PC-3 (cell line): Measurements from ENCODE around the gene PAFAH1B2. TPM values are rescaled to one million over a fixed set of nuclear protein-coding genes. Genes with fewer than 3 reads are reported as not detected.

ENCODE experiments used
- ATAC-seq: fragments of 200-7000 bp; cut with Tn5 transposase; 2 replicates; pipeline ENCODE4 v1.9.1; 2020; ENCODE audit warnings: mild to moderate bottlenecking, moderate library complexity
- BruUV-seq: library from RNA; stranded (reverse); fragments of 400-500 nt; replicated peaks from 2 replicates; lab custom pipeline; 2021; lab: Mats Ljungman, UMichigan
- CTCF ChIA-PET: fragments of 300-600 bp; sonication (Branson Sonifier 250); formaldehyde crosslinking; loops from one replicate; lab custom pipeline; 2022; ENCODE audit warnings: antibody characterized with exemption; lab: Charles Lee
- POLR2A ChIA-PET: fragments of 300-600 bp; sonication (Branson Sonifier 250); formaldehyde crosslinking; loops from one replicate; lab custom pipeline; 2022; ENCODE audit warnings: antibody characterized with exemption; ENCODE audit not compliant: unreplicated experiment; lab: Charles Lee
- DNase-seq: peaks from one replicate; pipeline ENCODE4 v3.0.0-alpha.2; 2015
- H2AFZ ChIP-seq: fragments of 300-600 bp; sonication (generic); 2 replicates; pipeline ENCODE4 v1.6.0; 2016; ENCODE audit warnings: antibody characterized with exemption, low read length
- H3F3A ChIP-seq: fragments of 300-600 bp; sonication (generic); one replicate; pipeline ENCODE4 v1.6.0; 2017; ENCODE audit warnings: antibody characterized with exemption, low read length, control low read depth, mild to moderate bottlenecking; ENCODE audit not compliant: unreplicated experiment
- H3K27ac ChIP-seq: fragments of 300-600 bp; sonication (generic); 2 replicates; pipeline ENCODE4 v1.5.1; 2016; ENCODE audit warnings: mild to moderate bottlenecking, low read length
- H3K27me3 ChIP-seq: fragments of 300-600 bp; sonication (generic); 2 replicates; pipeline ENCODE4 v1.6.1; 2016; ENCODE audit warnings: low read length, mixed read lengths
- H3K36me3 ChIP-seq: fragments of 300-600 bp; sonication (generic); 2 replicates; pipeline ENCODE4 v1.6.1; 2016; ENCODE audit warnings: low read depth, mixed run types, low read length, mixed read lengths
- H3K4me1 ChIP-seq: fragments of 300-600 bp; sonication (generic); 2 replicates; pipeline ENCODE4 v1.5.1; 2016; ENCODE audit warnings: low read length; ENCODE audit not compliant: insufficient read depth
- H3K4me2 ChIP-seq: fragments of 300-600 bp; sonication (generic); 2 replicates; pipeline ENCODE4 v1.6.0; 2016; ENCODE audit warnings: low read length
- H3K4me3 ChIP-seq: fragments of 300-600 bp; sonication (generic); 2 replicates; pipeline ENCODE4 v1.5.1; 2016; ENCODE audit warnings: mild to moderate bottlenecking, low read length, mixed read lengths
- H3K79me2 ChIP-seq: fragments of 300-600 bp; sonication (generic); 2 replicates; pipeline ENCODE4 v1.6.1; 2017; ENCODE audit warnings: low read length, mixed read lengths
- H3K9ac ChIP-seq: fragments of 300-600 bp; sonication (generic); 2 replicates; pipeline ENCODE4 v1.6.0; 2016; ENCODE audit warnings: mild to moderate bottlenecking, low read length
- H3K9me2 ChIP-seq: fragments of 300-600 bp; sonication (generic); replicated peaks from 2 replicates; pipeline ENCODE4 v1.6.1; 2016; ENCODE audit warnings: mixed run types, low read length, mixed read lengths
- H3K9me3 ChIP-seq: fragments of 300-600 bp; sonication (generic); 2 replicates; pipeline ENCODE4 v1.6.1; 2016; ENCODE audit warnings: low read length, mixed read lengths
- H4K20me1 ChIP-seq: fragments of 300-600 bp; sonication (generic); 2 replicates; pipeline ENCODE4 v1.6.1; 2016; ENCODE audit warnings: low read length, mixed read lengths
- CTCF ChIP-seq: fragments of 300-600 bp; sonication (generic); conservative IDR thresholded peaks from 2 replicates; pipeline ENCODE4 v1.5.1; 2017; ENCODE audit warnings: antibody characterized with exemption, low read depth, mild to moderate bottlenecking, low read length
- EZH2 ChIP-seq: fragments of 300-600 bp; sonication (generic); IDR thresholded peaks from one replicate; pipeline ENCODE4 v1.6.1; 2017; ENCODE audit warnings: antibody characterized with exemption, mild to moderate bottlenecking, low read length; ENCODE audit not compliant: unreplicated experiment
- EZH2phosphoT487 ChIP-seq: fragments of 300-600 bp; sonication (generic); IDR thresholded peaks from 2 replicates; pipeline ENCODE4 v1.6.1; 2018; ENCODE audit warnings: mild to moderate bottlenecking, antibody characterized with exemption, low read length, borderline replicate concordance
- intact Hi-C: fragments of 100-400 bp; cut with micrococcal nuclease; formaldehyde crosslinking; loops from 2 replicates; pipeline ENCODE4 v1.9.0; 2023
- total RNA-seq: library from RNA; depleted of rRNA; stranded (reverse); fragments of >200 nt; gene quantifications from 2 replicates; pipeline ENCODE4 v1.2.3, GENCODE V29; 2014

Gene PAFAH1B2
- total RNA-seq, 1 experiment from 2014 or later: 91.6 TPM

- Histone ChIP-seq H3K4me1 (no peaks in the 10 kb centered on the region), H3K4me2 (no peak overlapping the region), H4K20me1 (peaks cover 4% of the 10 kb centered on the region; the same call in 1 of the 2 replicates), H3K27me3 (no peaks in the 10 kb centered on the region), H3K36me3 (peaks cover 46% of the 10 kb centered on the region), H3K9me2 (no peaks in the 10 kb centered on the region), H3F3A (peaks cover 4% of the 10 kb centered on the region), H3K9ac (no peak overlapping the region), H3K9me3 (no peaks in the 10 kb centered on the region), H3K79me2 (no peaks in the 10 kb centered on the region; the same call in 1 of the 2 replicates), H2AFZ (no peak overlapping the region), H3K4me3 (no peak overlapping the region), H3K27ac (no peak overlapping the region)
- ChIA-PET POLR2A (no interaction called here), CTCF (no interaction called here)
- ATAC-seq (no peak), DNase-seq (no peak)
- no peak for TF ChIP-seq EZH2
- no peak for TF ChIP-seq EZH2phosphoT487
- no peak for TF ChIP-seq CTCF
- no TSS peak for BruUV-seq
- intact Hi-C loops: no loop called here
Observed at GRCh38 chr11:117169736-117170135, 25.6 kb downstream of the PAFAH1B2 start.

GRCh38 chr11:117170210-117170609, 26.1 kb downstream of the PAFAH1B2 start:
- H3F3A ChIP-seq: peaks cover 4% of the 10 kb centered on the region
- no TSS peak for BruUV-seq
- no peak overlapping the region for H3K9ac ChIP-seq
- H3K36me3 ChIP-seq: peaks cover 45% of the 10 kb centered on the region
- CTCF ChIA-PET: no interaction called here
- no peaks in the 10 kb centered on the region for H3K4me1 ChIP-seq
- no peak for DNase-seq
- peaks cover 4% of the 10 kb centered on the region; the same call in 1 of the 2 replicates for H4K20me1 ChIP-seq
- no peaks in the 10 kb centered on the region for H3K9me3 ChIP-seq
- POLR2A ChIA-PET: no interaction called here
- no peak overlapping the region for H3K4me3 ChIP-seq
- no peaks in the 10 kb centered on the region; the same call in 1 of the 2 replicates for H3K79me2 ChIP-seq
- H3K27me3 ChIP-seq: no peaks in the 10 kb centered on the region
- TF ChIP-seq EZH2: no peak
- no peak for TF ChIP-seq EZH2phosphoT487
- TF ChIP-seq CTCF: no peak
- no peak overlapping the region for H2AFZ ChIP-seq
- no peak for ATAC-seq
- no peak overlapping the region for H3K4me2 ChIP-seq
- no peaks in the 10 kb centered on the region for H3K9me2 ChIP-seq
- intact Hi-C loops: no loop called here
- H3K27ac ChIP-seq: no peak overlapping the region

- BruUV-seq: no TSS peak
Observed at GRCh38 chr11:117171007-117171403, 26.9 kb downstream of the PAFAH1B2 start.

More at GRCh38 chr11:117171007-117171403, 26.9 kb downstream of the PAFAH1B2 start:
- Histone ChIP-seq H3K9ac (no peak overlapping the region), H3K79me2 (no peaks in the 10 kb centered on the region; the same call in 1 of the 2 replicates), H4K20me1 (peaks cover 4% of the 10 kb centered on the region; the same call in 1 of the 2 replicates), H3K27ac (no peak overlapping the region), H3K4me1 (peaks cover under 1% of the 10 kb centered on the region; the same call in 1 of the 2 replicates), H3K4me2 (no peak overlapping the region), H3F3A (peaks cover 4% of the 10 kb centered on the region), H3K27me3 (no peaks in the 10 kb centered on the region), H2AFZ (no peak overlapping the region), H3K9me2 (no peaks in the 10 kb centered on the region), H3K4me3 (no peak overlapping the region), H3K9me3 (no peaks in the 10 kb centered on the region), H3K36me3 (peaks cover 39% of the 10 kb centered on the region)
- TF ChIP-seq EZH2 (no peak), CTCF (no peak), EZH2phosphoT487 (no peak)
- CTCF ChIA-PET: no interaction called here
- DNase-seq (no peak), ATAC-seq (no peak)
- intact Hi-C loops: no loop called here
- POLR2A ChIA-PET: no interaction called here
